ENCODE measurements around the gene THEMIS.

THEMIS gene

GRCh38 chr6:127765949-127766348, 134.9 kb downstream of the THEMIS start:
- H4K20me1 ChIP-seq (ENCODE audit: insufficient read depth, low read length): no peaks in the 10 kb centered on the region
- H3K36me3 ChIP-seq (replicated peaks; ENCODE audit: insufficient read depth, low read length): no peaks in the 10 kb centered on the region
- DNase-seq: no peak
- TF ChIP-seq EZH2 (optimal IDR thresholded peaks at IDR 0.05; ENCODE audit: low read depth, low read length): no peak
- no peak for TF ChIP-seq EZH2phosphoT487 (IDR thresholded peaks at IDR 0.05; ENCODE audit: low read length)
- no peak for TF ChIP-seq CTCF (IDR thresholded peaks at IDR 0.05; ENCODE audit: low read length)
- H3K27me3 ChIP-seq (replicated peaks; ENCODE audit: insufficient read depth, low read length): no peaks in the 10 kb centered on the region
- H3K4me2 ChIP-seq (ENCODE audit: low read depth, low read length): no peak overlapping the region
- H3K4me3 ChIP-seq (ENCODE audit: low read length): no peak overlapping the region
- H2AFZ ChIP-seq (ENCODE audit: low read length): no peak overlapping the region
- H3F3A ChIP-seq (ENCODE audit: insufficient read depth, low read length): no peaks in the 10 kb centered on the region
- H3K27ac ChIP-seq (ENCODE audit: low read length): no peak overlapping the region
- H3K9me3 ChIP-seq (replicated peaks; ENCODE audit: insufficient read depth, low read length): no peaks in the 10 kb centered on the region
- H3K9me2 ChIP-seq (replicated peaks; ENCODE audit: insufficient read depth, low read length): no peaks in the 10 kb centered on the region
- H3K9ac ChIP-seq (ENCODE audit: low read length): no peak overlapping the region
- no peaks in the 10 kb centered on the region for H3K79me2 ChIP-seq (ENCODE audit: low read length)
- H3K4me1 ChIP-seq (ENCODE audit: low read length): no peaks in the 10 kb centered on the region

- H3K4me3 ChIP-seq (ENCODE audit: low read length): no peak overlapping the region
- no peaks in the 10 kb centered on the region for H3K36me3 ChIP-seq (replicated peaks; ENCODE audit: insufficient read depth, low read length)
- no peaks in the 10 kb centered on the region; the same call in 1 of the 2 replicates for H3K9me2 ChIP-seq (replicated peaks; ENCODE audit: insufficient read depth, low read length)
- H3F3A ChIP-seq (ENCODE audit: insufficient read depth, low read length): no peaks in the 10 kb centered on the region
- no peak overlapping the region for H2AFZ ChIP-seq (ENCODE audit: low read length)
- no peaks in the 10 kb centered on the region for H3K9me3 ChIP-seq (replicated peaks; ENCODE audit: insufficient read depth, low read length)
- TF ChIP-seq EZH2phosphoT487 (IDR thresholded peaks at IDR 0.05; ENCODE audit: low read length) (no peak), CTCF (IDR thresholded peaks at IDR 0.05; ENCODE audit: low read length) (no peak), EZH2 (optimal IDR thresholded peaks at IDR 0.05; ENCODE audit: low read depth, low read length) (no peak)
- no peaks in the 10 kb centered on the region for H3K79me2 ChIP-seq (ENCODE audit: low read length)
- H3K9ac ChIP-seq (ENCODE audit: low read length): no peak overlapping the region
- no peak for DNase-seq
- no peaks in the 10 kb centered on the region for H3K4me1 ChIP-seq (ENCODE audit: low read length)
- H4K20me1 ChIP-seq (ENCODE audit: insufficient read depth, low read length): no peaks in the 10 kb centered on the region
- H3K4me2 ChIP-seq (ENCODE audit: low read depth, low read length): no peak overlapping the region
- no peaks in the 10 kb centered on the region for H3K27me3 ChIP-seq (replicated peaks; ENCODE audit: insufficient read depth, low read length)
- H3K27ac ChIP-seq (ENCODE audit: low read length): no peak overlapping the region
Observed at GRCh38 chr6:127762284-127762683, 138.6 kb downstream of the THEMIS start.

- Histone ChIP-seq H3K4me3 (ENCODE audit: low read length) (no peak overlapping the region), H3K79me2 (ENCODE audit: low read length) (no peaks in the 10 kb centered on the region), H3K27me3 (replicated peaks; ENCODE audit: insufficient read depth, low read length) (no peaks in the 10 kb centered on the region), H3K36me3 (replicated peaks; ENCODE audit: insufficient read depth, low read length) (no peaks in the 10 kb centered on the region), H2AFZ (ENCODE audit: low read length) (no peak overlapping the region), H3K4me2 (ENCODE audit: low read depth, low read length) (no peak overlapping the region), H3K9me3 (replicated peaks; ENCODE audit: insufficient read depth, low read length) (no peaks in the 10 kb centered on the region), H3K9me2 (replicated peaks; ENCODE audit: insufficient read depth, low read length) (no peaks in the 10 kb centered on the region; the same call in 1 of the 2 replicates), H3K4me1 (ENCODE audit: low read length) (no peaks in the 10 kb centered on the region), H3K9ac (ENCODE audit: low read length) (no peak overlapping the region), H4K20me1 (ENCODE audit: insufficient read depth, low read length) (no peaks in the 10 kb centered on the region), H3F3A (ENCODE audit: insufficient read depth, low read length) (no peaks in the 10 kb centered on the region), H3K27ac (ENCODE audit: low read length) (no peak overlapping the region)
- no peak for DNase-seq
- no peak for TF ChIP-seq EZH2 (optimal IDR thresholded peaks at IDR 0.05; ENCODE audit: low read depth, low read length)
Observed at GRCh38 chr6:127761084-127761483, 139.8 kb downstream of the THEMIS start.

GRCh38 chr6:127749095-127749494, 151.8 kb downstream of the THEMIS start:
- no peak overlapping the region for H3K4me2 ChIP-seq (ENCODE audit: low read depth, low read length)

More at GRCh38 chr6:127749095-127749494, 151.8 kb downstream of the THEMIS start:
- H3K27ac ChIP-seq (ENCODE audit: low read length): no peak overlapping the region
- no peaks in the 10 kb centered on the region for H3K27me3 ChIP-seq (replicated peaks; ENCODE audit: insufficient read depth, low read length)
- H4K20me1 ChIP-seq (ENCODE audit: insufficient read depth, low read length): no peaks in the 10 kb centered on the region
- H3K36me3 ChIP-seq (replicated peaks; ENCODE audit: insufficient read depth, low read length): no peaks in the 10 kb centered on the region
- no peaks in the 10 kb centered on the region for H3K9me3 ChIP-seq (replicated peaks; ENCODE audit: insufficient read depth, low read length)
- no peak overlapping the region for H3K4me3 ChIP-seq (ENCODE audit: low read length)
- no peaks in the 10 kb centered on the region for H3K79me2 ChIP-seq (ENCODE audit: low read length)
- DNase-seq: no peak
- H2AFZ ChIP-seq (ENCODE audit: low read length): no peak overlapping the region
- H3F3A ChIP-seq (ENCODE audit: insufficient read depth, low read length): no peaks in the 10 kb centered on the region
- no peaks in the 10 kb centered on the region for H3K4me1 ChIP-seq (ENCODE audit: low read length)
- TF ChIP-seq EZH2 (optimal IDR thresholded peaks at IDR 0.05; ENCODE audit: low read depth, low read length) (no peak), CTCF (IDR thresholded peaks at IDR 0.05; ENCODE audit: low read length) (no peak), EZH2phosphoT487 (IDR thresholded peaks at IDR 0.05; ENCODE audit: low read length) (no peak)
- no peaks in the 10 kb centered on the region for H3K9me2 ChIP-seq (replicated peaks; ENCODE audit: insufficient read depth, low read length)
- H3K9ac ChIP-seq (ENCODE audit: low read length): no peak overlapping the region

Data from MM.1S (cell line).